SU-DHL-6 (cell line): Measurements from ENCODE around the gene COMMD3.

ENCODE experiments used
- H2AFZ ChIP-seq: fragments of 200-600 bp; sonication (generic); 2 replicates; pipeline ENCODE4 v1.6.1; 2014; ENCODE audit warnings: low read depth, mild to moderate bottlenecking, moderate library complexity, mixed read lengths, antibody characterized with exemption, low read length; ENCODE audit not compliant: severe bottlenecking
- H3F3A ChIP-seq: fragments of 200-600 bp; shearing (Covaris generic); 2 replicates; pipeline ENCODE4 v1.6.0; 2016; ENCODE audit warnings: antibody characterized with exemption, mild to moderate bottlenecking; ENCODE audit not compliant: insufficient read depth
- H3K27ac ChIP-seq: fragments of 200-600 bp; sonication (generic); 2 replicates; pipeline ENCODE4 v1.5.1; 2016; ENCODE audit warnings: low read depth, mild to moderate bottlenecking, low read length, moderate library complexity, mixed read lengths
- H3K27me3 ChIP-seq: fragments of 200-600 bp; sonication (generic), shearing (Covaris generic); 2 replicates; pipeline ENCODE4 v1.6.0; 2014; ENCODE audit warnings: mild to moderate bottlenecking, low read length
- H3K36me3 ChIP-seq: fragments of 200-600 bp; sonication (generic); 2 replicates; pipeline ENCODE4 v1.6.1; 2014; ENCODE audit warnings: mild to moderate bottlenecking, low read length, mixed read lengths
- H3K4me2 ChIP-seq: fragments of 300-600, 200-600 bp; shearing (Covaris generic), sonication (generic); 2 replicates; pipeline ENCODE4 v1.6.0; 2014; ENCODE audit warnings: low read length, low read depth, mild to moderate bottlenecking; ENCODE audit not compliant: poor library complexity, severe bottlenecking
- H3K4me3 ChIP-seq: fragments of 200-600 bp; sonication (generic); 2 replicates; pipeline ENCODE4 v1.5.1; 2014; ENCODE audit warnings: antibody characterized with exemption, low read length, mild to moderate bottlenecking, mixed read lengths; ENCODE audit not compliant: insufficient read depth, poor library complexity, severe bottlenecking
- H3K79me2 ChIP-seq: fragments of 200-600 bp; sonication (generic); 2 replicates; pipeline ENCODE4 v1.6.1; 2014; ENCODE audit warnings: mild to moderate bottlenecking, low read length, moderate library complexity; ENCODE audit not compliant: insufficient read depth
- H3K9ac ChIP-seq: fragments of 200-600 bp; sonication (generic); 2 replicates; pipeline ENCODE4 v1.7.0; 2014; ENCODE audit warnings: mild to moderate bottlenecking, low read length
- H3K9me2 ChIP-seq: fragments of 200-600 bp; sonication (generic); replicated peaks from 2 replicates; pipeline ENCODE4 v1.6.1; 2014; ENCODE audit warnings: low read length; ENCODE audit not compliant: insufficient read depth
- H3K9me3 ChIP-seq: fragments of 200-600 bp; sonication (generic); 2 replicates; pipeline ENCODE4 v1.6.1; 2014; ENCODE audit warnings: low read length, mixed read lengths; ENCODE audit not compliant: insufficient read depth
- H4K20me1 ChIP-seq: fragments of 200-600 bp; sonication (generic); 2 replicates; pipeline ENCODE4 v1.6.1; 2014; ENCODE audit warnings: low read depth, mild to moderate bottlenecking, antibody characterized with exemption, low read length, moderate library complexity, mixed read lengths
- CTCF ChIP-seq: fragments of 200-600 bp; sonication (generic); IDR thresholded peaks from one replicate; pipeline ENCODE4 v1.5.1; 2017; ENCODE audit warnings: antibody characterized with exemption, mild to moderate bottlenecking, low read length, moderate library complexity; ENCODE audit not compliant: insufficient read depth, poor library complexity, severe bottlenecking
- EZH2phosphoT487 ChIP-seq: fragments of 200-600 bp; sonication (generic), shearing (Covaris generic); conservative IDR thresholded peaks from 2 replicates; pipeline ENCODE4 v1.6.1; 2018; ENCODE audit warnings: mild to moderate bottlenecking, antibody characterized with exemption, low read length, moderate library complexity, mixed read lengths

COMMD3 gene

DNA sequence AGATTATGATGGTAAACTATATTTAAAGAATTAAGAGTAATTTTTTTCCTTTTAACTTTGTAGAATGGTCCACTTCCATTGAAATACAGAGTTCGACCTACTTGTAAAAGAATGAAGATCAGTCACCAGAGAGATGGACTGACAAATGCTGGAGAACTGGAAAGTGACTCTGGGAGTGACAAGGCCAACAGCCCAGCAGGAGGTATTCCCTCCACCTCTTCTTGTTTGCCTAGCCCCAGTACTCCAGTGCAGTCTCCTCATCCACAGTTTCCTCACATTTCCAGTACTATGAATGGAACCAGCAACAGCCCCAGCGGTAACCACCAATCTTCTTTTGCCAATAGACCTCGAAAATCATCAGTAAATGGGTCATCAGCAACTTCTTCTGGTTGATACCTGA is 13.0 kb downstream of the COMMD3 start:
- Histone ChIP-seq H3K27ac (no peak overlapping the region), H3K9me3 (no peaks in the 10 kb centered on the region), H2AFZ (no peak overlapping the region), H3F3A (peaks cover 12% of the 10 kb centered on the region; the same call in 1 of the 2 replicates), H4K20me1 (peaks cover 7% of the 10 kb centered on the region; the same call in 1 of the 2 replicates), H3K36me3 (peaks cover 23% of the 10 kb centered on the region; the same call in 1 of the 2 replicates), H3K4me2 (no peak overlapping the region), H3K27me3 (no peaks in the 10 kb centered on the region), H3K4me3 (no peak overlapping the region), H3K9me2 (no peaks in the 10 kb centered on the region), H3K9ac (no peak overlapping the region), H3K79me2 (0 out of 2 replicates have a peak, but pooled peaks cover 3% of the 10 kb centered on the region)
- TF ChIP-seq EZH2phosphoT487 (no peak), CTCF (no peak)

- Histone ChIP-seq H3K9ac (no peak overlapping the region), H3F3A (no peaks in the 10 kb centered on the region), H3K27me3 (no peaks in the 10 kb centered on the region), H3K4me2 (no peak overlapping the region), H3K27ac (no peak overlapping the region), H3K36me3 (peaks cover 16% of the 10 kb centered on the region; the same call in 1 of the 2 replicates), H3K9me2 (no peaks in the 10 kb centered on the region), H2AFZ (no peak overlapping the region), H3K4me3 (no peak overlapping the region), H3K79me2 (no peaks in the 10 kb centered on the region), H4K20me1 (no peaks in the 10 kb centered on the region), H3K9me3 (no peaks in the 10 kb centered on the region)
- TF ChIP-seq CTCF: no peak
- TF ChIP-seq EZH2phosphoT487: no peak
These were observed 16.0 kb downstream of the COMMD3 start for GRCh38 chr10:22332116-22332692.

GRCh38 chr10:22333167-22333974 is 17.2 kb downstream of the COMMD3 start:
- H3K9me2 ChIP-seq: no peaks in the 10 kb centered on the region
- no peak for TF ChIP-seq CTCF
- no peak for TF ChIP-seq EZH2phosphoT487
- H3K9me3 ChIP-seq: no peaks in the 10 kb centered on the region
- H3K4me2 ChIP-seq: no peak overlapping the region
- no peak overlapping the region for H3K9ac ChIP-seq
- H2AFZ ChIP-seq: no peak overlapping the region
- no peaks in the 10 kb centered on the region for H3F3A ChIP-seq
- no peaks in the 10 kb centered on the region for H4K20me1 ChIP-seq
- no peaks in the 10 kb centered on the region for H3K79me2 ChIP-seq
- no peak overlapping the region for H3K4me3 ChIP-seq
- peaks cover 7% of the 10 kb centered on the region; the same call in 1 of the 2 replicates for H3K36me3 ChIP-seq
- H3K27me3 ChIP-seq: 0 out of 2 replicates have a peak, but pooled peaks cover 2% of the 10 kb centered on the region
- H3K27ac ChIP-seq: no peak overlapping the region
